NCI-H128 (cell line): ENCODE results near the gene CENPP.

ENCODE experiments used
- DNase-seq: peaks from one replicate; lab custom pipeline; 2025; ENCODE audit not compliant: unreplicated experiment; lab: John Stamatoyannopoulos, UW

The CENPP gene

DNA sequence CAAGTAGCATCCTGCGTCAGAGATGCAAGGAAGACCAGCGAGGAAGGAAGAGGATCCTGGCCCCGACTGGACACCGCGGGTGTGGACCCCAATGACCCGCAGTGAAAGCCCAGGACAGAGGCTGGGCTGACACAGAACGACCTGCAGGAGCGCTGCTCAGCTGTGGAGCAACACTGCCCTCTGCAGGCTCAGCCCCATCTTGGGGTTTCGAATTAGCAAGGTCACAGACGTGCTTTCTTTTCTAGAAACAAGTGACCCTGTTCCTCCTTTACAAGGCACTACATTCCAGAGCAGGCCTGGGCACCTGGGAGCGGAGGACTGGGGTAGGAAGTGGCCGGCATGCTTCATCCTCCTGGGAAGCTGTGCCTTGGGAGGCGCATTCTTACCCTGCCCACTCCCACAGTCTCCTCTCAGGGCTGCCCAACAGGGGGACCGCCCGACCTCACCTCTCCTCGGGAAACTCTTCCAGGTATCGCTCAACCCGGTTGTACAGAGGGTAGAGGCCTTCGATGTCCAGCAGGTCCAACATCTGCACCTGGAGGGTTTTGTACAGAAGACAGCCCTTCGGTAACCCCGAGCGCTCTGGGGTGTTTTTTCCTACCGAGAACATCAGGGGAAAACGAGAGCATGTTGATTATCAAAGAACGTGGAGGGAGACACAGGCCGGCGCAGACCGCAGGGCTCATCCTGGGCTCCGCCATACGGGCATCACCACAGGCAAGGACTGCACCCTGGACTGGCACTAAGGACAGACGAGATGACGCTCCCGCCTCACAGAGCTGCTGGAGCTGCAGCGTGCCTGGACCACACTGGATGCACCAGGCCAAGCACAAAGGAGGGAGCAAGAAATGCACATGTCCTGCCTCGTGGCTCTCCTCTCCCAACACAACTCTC is 309.2 kb downstream of the CENPP start:
- DNase-seq = peak; percentile 32

DNA sequence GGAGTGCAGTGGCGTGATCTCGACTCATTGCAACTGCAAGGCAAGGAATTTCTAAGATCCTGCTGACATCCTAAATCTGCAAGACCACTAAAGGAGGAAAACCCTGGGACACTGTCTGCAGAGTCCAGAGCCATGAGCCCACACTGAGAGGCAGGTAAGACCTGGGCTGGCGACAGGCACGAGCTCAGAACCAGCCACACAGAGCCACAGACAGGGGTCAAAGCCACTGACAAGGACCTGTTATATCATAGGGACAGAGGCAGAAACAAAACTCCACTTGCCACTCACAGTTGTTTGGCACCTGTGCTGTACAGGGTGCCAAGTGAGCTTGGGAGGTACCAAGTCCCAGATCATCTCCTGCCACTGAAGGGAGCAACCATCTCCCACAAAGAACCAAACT is 310.0 kb downstream of the CENPP start:
- no peak for DNase-seq

DNA sequence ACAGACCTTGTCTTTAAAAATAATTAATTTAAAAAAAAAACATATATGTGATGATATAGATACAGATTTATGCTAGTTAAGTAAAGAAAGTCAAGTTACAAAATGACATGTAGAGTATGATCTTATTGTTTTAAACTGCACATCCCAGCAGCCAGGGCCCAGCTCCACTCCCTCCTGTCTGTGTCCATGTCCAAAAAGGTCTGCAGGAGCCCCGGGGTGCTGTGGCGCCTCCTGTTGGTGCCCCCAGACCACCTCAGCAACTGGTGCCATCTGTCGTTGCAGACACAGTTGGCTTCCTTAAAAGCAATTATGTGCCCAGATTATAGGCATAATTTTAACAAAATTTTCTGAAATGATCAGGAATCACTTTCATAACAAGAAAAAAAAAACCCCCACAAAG is 310.9 kb downstream of the CENPP start:
- DNase-seq = no peak

DNA sequence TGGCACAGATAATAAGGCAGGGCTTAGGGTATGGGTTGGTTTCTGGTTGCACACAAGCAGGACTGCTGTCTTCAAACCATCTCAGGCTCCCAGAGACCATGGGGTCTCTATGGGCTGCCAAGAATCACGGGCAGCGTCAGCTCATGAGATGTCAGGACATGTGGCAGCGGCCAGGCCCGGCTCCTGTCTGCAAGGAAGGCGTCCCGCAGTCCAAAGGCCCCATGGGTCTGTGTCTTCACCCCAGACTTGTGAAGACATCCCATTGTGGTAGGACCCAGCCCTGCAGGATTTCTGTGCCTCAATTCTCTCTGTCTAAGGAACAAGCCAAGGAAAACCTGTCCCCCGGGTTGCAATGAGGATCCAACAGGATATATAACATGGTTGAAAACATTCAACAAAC is 311.6 kb downstream of the CENPP start:
- no peak for DNase-seq

DNA sequence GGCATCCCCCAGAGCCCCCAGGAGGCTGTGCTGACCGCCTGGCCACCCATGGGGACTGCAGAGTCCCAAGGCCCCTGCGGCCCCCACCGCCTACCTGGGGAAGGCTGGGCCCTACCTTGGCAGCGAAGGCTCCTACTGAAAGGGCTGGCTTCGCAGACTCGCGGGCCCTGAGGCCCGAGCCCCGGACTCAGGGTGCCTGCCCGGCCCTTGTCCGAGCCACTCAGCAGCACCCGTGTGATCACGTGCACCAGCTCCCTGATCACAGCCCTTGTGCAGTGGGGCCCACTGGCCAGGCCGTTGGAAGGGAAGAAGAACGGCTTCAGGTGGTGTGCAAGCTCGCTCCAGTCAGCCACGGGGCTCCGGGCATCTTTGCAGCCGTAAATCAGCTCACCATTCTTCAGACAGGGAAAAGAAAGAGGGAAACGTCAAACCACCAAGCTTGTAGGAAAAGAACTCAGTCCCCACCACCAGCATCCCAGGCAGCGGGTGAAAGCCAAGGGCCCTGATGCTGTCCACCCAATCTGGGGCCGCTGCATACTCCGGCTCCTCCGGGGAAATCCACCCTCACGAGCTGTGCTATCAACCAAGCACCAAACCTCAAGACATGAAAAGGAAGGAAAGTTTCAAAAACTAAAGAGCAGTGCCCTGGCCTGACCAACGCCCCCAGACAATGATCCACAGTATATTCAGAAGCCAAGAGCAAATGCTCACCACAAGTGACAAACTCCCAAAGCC is 312.3 kb downstream of the CENPP start:
- DNase-seq = no peak

DNA sequence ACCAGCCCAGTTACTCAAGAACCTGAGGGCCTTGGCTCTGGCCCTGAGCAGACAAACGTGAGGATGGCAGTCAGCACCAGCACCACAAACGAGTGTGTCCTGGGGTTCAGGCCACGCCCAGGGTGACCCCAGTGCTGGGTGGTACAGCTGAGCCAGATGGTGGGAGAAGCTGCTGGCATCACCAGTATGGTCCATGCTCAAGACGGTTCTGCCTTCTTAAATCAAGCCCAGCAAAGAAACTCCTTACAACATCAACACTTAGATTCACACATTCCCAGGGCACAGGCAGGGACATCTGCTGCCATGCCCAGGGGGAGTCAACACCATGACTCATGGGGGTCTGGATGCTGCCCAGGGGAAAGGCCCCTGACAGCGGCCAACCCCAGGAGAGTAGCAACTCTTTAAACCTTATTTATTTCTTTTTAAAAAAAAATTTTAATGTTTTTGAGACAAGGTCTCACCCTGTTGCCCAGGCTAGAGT is 312.9 kb downstream of the CENPP start:
- no peak for DNase-seq

DNA sequence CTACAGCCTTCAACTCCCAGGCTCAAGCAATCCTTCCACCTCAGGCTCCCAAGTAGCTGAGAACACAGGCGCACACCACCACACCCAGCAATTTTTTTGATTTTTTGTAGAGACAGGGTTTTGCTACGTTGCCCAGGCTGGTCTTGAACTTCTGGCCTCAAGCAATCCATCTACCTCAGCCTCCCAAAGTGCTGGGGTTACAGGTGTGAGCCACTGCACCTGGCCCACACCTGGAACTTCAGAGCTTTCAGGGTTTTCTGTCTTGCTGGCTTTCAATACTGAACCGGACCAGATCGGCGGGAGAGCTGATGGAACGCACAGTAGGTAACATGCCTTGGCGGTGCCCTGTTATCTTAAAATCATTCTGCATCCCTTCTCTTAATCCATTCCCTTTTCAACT is 313.4 kb downstream of the CENPP start:
- DNase-seq = no peak

DNA sequence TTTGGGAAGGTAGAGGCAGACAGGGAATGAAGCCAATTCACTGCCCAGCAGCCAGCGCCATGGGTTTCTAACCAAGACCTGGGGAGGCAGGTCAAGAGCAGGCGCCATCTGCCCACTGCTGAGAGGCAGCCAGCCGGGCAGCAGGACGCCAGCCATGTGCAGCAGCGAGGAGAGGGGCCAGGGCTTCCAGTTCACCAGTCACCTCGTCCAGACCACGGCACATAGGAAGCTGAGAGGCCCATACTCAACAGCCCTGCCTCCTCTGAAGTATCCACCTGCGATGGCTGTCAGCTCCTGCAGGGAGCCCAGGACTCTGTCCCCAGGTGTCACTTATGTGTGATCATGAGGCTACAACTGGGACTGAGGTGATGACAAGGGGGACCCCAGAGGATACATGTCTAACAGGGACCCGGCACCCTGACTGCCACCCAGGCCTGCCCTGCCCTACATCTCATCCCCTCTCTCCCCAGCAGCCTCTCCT is 314.1 kb downstream of the CENPP start:
- DNase-seq = no peak

DNA sequence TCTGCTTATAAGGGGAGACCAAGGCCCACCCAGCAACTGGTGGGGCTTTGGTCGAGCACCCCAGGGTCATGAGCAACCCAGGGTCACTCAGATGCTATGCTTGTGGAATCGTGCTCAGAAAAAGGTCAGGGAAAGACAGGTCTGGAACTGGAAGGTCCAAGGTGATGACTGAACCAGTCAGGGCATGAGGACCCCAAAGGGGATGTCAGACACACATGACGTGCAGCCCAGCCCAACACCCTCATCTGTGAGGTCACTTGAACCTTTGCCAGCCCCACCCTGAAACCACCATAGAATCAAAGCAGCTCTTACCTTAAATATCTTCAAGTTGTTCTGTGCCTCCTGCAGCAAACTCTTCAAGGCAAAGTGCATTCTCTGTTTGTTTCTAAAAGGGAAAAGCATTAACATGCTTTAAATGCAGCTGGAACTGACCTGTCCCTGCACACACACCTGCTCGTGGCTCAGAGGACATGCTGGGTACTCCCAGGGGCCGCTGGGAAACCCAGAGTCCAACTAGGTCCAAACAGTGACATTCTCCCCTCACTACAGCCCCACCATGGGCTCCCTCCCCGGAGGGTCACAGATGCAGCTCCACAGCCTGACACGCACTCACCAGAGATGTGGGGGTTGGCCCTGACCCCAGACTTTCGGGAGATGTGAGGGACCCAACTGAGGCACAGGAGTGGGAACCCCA is 314.8 kb downstream of the CENPP start:
- DNase-seq = no peak

DNA sequence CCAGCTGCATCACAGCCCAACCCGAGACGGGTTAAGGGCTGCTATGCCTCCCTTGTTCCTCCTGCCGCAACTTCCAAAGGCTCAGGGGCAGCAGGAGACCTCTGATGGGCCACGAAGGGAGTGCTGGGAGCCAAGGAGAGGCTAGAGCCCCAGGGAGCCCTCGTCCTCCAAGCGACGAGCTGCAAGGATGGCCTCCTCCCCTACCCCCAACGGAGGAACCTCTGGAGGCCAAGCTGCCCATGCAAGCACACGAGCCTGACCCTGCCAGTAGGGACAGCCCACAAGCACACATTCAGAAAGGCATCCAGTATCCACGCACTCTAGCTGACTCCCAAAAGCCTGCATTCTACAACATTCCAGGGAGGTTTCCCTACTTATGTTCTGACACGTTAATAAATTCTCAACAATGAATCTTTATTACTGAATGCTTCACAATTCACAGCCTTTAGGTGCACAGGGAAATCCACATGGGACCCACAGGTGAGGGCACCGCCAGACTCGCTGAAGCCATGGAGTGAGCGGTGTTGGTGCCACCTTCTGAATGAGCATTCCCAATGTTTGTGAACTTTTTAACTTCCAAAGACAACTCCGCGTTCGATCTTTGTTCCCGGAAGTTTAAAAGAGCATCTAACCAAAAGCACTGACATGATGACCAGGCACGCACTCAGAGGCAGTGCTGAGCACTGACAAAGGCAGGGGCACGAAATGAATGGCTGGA is 315.5 kb downstream of the CENPP start:
- DNase-seq = no peak

DNA sequence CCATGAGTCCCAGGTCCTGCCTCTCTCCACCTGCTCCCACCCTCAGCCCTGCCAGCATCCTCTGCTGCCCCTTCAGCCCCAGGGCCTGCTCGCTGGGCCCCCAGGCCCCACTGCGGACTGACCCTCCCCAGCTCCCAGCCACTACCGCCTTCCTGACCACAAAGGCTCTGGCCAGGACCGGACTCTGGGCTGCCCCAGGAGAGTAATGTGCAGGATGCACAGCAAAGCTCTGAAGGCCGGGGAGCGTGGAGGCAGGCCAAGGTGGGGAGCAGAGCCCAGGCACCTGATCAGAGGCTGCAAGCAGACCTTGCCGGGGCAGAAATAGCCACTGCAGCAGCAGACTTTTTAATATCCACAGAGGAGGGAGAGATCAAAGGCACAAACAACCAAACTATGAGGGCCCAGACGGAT is 316.3 kb downstream of the CENPP start:
- no peak for DNase-seq

DNA sequence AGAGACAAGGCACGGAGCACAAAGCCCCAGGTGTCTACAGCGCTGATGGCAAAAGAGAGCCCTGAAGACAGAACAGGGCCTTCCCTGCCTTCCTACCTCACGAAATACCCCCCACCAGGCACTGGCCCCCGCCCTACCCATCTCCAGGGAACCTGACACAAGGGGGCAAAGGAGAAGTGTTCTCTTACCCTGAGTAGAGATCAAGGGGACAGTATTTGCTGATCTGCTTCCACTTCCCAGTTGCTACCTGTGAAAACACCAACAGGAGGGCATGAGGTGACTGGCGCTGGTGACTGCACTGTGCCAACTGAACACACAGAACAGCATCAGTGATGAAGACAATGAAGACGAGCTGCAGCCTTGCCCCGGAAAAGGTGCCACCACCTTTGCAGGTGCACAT is 316.8 kb downstream of the CENPP start:
- DNase-seq = no peak

DNA sequence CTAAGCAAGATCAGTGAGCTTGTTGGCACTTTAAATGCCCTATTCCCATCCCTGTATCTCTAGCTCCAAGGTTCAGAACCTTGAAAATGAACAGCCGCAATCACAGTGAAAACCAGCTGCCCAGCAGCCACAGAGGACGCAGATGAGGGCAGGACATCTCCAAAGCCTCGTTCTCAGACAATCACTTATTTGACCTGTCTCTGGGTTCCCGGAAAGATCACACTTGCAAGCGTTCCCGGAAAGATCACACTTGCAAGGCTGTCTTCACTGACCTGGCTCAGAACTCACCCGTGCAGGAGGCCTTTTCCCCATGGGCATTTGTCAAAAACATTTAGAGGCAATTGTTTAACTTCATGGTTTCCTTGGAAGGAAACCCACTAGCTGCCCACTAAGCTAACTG is 318.5 kb downstream of the CENPP start:
- no peak for DNase-seq

DNA sequence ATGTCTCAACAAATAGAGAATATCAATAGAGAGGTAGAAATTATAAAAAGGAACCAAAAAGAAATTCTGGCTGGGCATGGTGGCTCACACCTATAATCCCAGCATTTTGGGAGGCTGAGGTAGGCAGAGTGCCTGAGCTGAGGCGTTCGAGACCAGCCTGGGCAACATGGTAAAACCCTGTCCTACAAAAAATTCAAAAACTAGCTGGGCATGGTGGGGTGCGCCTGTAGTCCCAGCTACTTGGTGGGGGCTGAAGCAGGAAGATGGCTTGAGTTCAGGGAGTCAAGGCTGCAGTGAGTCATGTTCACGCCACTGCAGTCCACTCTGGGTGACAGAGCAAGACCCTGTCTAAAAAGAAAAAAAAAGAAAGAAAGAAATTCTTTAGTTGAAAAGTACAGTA is 319.3 kb downstream of the CENPP start:
- DNase-seq = no peak

DNA sequence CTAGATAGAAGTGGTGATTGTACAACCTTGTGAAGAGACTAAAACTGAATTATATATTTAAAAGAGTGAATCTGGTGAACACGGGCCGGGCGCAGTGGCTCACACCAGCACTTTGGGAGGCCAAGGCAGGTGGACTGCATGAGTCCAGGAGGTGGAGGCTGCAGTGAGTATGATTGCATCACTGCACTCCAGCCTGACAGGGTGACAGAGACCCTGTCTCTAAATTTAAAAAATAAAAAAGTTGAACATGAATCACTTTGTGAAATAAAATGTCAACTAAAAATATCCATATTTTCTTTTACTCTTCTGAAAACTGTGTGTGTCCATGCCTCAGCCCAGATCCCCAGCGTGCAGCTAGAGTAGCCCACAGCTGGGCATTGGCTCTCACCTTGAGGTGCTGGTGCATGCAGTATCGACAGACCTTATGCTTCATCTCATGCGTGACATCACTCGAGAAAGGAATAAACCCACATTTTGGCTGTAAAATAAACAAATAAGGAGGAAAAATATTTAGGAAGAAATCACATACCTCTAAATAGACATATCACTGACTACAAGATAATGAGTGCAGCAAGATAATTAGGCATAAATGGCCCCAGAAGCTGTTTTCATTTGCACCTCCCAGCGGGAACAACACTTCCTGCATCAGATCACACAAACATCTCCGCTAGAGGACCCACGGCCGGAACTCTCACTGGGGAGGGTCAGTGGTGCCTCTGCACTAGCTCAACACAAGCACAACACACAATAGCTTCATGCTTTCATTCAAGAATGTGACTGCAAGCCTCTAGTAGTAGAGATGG is 322.1 kb downstream of the CENPP start:
- no peak for DNase-seq

DNA sequence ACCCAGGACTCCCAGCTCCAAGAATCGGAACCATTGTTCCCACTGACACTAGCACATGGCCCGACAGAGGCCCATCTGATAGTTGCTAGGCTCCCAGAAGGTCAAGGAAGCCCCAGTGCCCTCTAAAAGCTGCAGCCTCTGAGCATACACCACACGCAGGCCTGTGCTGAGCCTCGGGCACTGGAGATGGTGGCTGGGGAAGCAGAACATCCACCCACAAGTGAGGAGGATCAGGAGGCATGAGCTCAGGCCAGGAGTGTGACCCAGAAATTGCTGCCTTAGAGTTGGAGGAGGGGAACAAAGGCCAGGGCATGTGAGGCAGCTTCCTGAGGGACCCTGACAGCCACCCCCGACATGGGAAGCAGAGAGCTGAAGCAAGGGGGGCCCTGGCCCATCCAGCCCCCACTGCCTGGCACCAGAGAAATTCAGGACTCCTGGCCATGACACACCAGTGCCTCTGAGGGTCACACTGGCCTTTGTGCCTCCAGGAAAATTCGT is 322.8 kb downstream of the CENPP start:
- DNase-seq = no peak

DNA sequence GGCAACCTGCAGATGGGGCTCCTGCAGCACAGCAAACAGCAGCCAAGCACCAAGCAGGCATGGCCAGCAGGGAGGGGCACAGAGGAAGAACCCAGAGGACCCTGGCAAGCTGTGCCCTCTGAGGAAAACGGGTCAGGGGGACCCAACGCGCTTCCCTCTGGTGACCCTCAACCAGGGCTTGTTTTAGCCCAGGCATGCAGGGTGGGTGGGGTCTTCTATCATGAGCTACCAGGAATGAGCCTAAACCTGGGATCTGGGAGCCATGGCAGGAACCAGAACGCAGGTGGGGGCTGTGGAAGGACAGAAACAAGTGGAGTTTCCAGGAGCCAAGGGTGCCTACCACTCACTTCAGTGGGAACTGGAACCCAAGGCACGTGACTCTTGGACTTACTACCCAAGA is 323.3 kb downstream of the CENPP start:
- no peak for DNase-seq

DNA sequence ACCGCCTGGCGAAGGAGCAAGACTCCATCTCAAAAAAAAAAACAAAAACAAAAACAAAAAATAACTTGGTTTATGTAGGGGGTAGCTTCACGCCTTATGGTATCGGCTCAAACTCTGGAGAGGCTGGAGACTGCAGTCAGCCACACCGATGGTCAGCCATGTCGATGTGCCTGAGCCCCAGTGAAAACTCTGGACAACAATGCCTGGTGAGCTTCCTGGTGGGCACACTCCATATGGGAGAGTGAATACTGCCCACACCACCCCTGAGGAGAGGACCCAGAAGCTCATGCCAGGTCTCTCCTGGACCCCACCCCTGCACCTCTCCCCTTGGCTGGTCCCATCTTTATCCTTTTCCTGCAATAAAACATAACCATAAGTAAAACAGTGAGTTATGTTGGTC is 324.5 kb downstream of the CENPP start:
- no peak for DNase-seq

DNA sequence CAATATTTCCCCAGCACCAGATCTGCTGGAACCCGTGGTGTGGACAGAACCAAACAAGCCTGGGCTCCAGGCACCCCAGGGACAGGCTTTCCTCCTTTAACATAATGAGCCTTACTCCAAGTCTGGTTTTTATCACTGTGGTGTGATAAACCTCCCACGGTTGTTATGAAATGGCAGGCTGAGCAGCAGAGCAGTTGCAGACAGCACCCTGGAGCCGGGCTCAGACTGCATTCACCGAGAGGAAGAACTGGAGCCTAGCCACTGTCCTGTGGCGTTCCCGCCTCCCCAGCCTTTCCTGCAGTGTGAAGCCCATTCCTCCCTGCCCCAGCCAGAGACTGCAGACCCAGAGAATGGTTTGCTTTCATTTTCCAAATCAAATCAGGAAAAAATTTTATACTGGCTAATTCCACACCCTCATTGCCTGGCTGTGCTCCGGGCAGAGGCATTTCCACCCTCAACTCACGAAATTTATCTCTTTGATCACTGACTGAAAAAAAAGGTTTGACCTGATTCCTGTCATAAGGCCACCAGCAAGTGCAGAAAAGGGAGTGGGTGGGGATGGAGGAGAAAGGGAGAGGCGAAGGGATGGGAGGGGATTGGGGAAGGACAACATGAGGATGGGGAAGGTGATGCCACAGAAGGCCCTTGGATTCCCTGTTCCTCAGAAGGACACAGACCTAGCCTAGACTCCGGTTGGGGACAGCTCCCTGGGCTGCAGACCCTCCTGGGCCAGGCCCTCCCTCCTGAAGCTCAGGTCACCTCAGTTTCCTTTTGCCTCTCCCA is 325.3 kb downstream of the CENPP start:
- DNase-seq = no peak
